Adrenal gland (tissue), 12 donors: ENCODE data around the gene FGF14. TPM values are rescaled to one million over a fixed set of nuclear protein-coding genes. Genes with fewer than 3 reads are reported as not detected.

Experiments used
- DNase-seq, 7 donors: peaks; one replicate each; pipeline ENCODE4 v3.0.0-alpha.2; 2019 to 2020
- H3K27ac ChIP-seq, 5 donors: fragments of 200-600 bp; sonication (generic) in 4 of 5; 1 replicate in 3 of 5; 2 replicates in 2 of 5; pipeline versions ENCODE4 v1.5.1 to v1.8.0; 2016 to 2020; ENCODE audit warnings: mild to moderate bottlenecking in 1 of 5
- H3K27me3 ChIP-seq: fragments of 200-600 bp; 2 replicates; pipeline ENCODE4 v1.8.0; 2021
- H3K36me3 ChIP-seq, 2 donors: fragments of 200-600 bp; replicated peaks in 1 of 2; 1 replicate in 1 of 2; 2 replicates in 1 of 2; pipeline versions ENCODE4 v1.5.1 to v1.8.0; 2018 to 2022
- H3K4me1 ChIP-seq, 2 donors: fragments of 200-600 bp; replicated peaks in 1 of 2; 1 replicate in 1 of 2; 2 replicates in 1 of 2; pipeline versions ENCODE4 v1.5.1 to v1.8.0; 2018 to 2021
- H3K4me3 ChIP-seq, 4 donors: fragments of 200-600 bp; sonication (generic) in 3 of 4; one replicate each; pipeline ENCODE4 v1.5.1; 2016 to 2018
- H3K9me3 ChIP-seq, 3 donors: fragments of 200-600 bp; sonication (generic) in 1 of 3; replicated peaks in 1 of 3; 1 replicate in 2 of 3; 2 replicates in 1 of 3; pipeline versions ENCODE4 v1.5.1 to v1.8.0; 2016 to 2021
- CTCF ChIP-seq, 6 experiments: fragments of 450-650 bp in 4 of 6; fragments of 200-600 bp in 2 of 6; sonication (generic) in 1 of 6; IDR thresholded peaks; 1 replicate in 5 of 6; 2 replicates in 1 of 6; pipeline versions ENCODE4 v1.5.1 to v1.8.0; 2016 to 2021; ENCODE audit warnings: antibody characterized with exemption in 6 of 6, mild to moderate bottlenecking in 2 of 6, moderate library complexity in 1 of 6
- POLR2A ChIP-seq, 2 donors: fragments of 450-650 bp; IDR thresholded peaks; one replicate each; pipeline ENCODE4 v1.6.1; 2017; ENCODE audit warnings: antibody characterized with exemption in 2 of 2, mild to moderate bottlenecking in 2 of 2, moderate library complexity in 1 of 2
- WGBS, 4 donors: extraction: QIAGEN DNeasy Blood & Tissue Kit in 2 of 4; methylation state at CpG; one replicate each; pipeline versions ENCODE4 v1.1.5 to v1.1.7; 2013 to 2017; 5-methylcytosine and 5-hydroxymethylcytosine counted together
- intact Hi-C, 2 donors: fragments of 100-400 bp; cut with DNase I; formaldehyde crosslinking; loops; one replicate each; pipeline versions ENCODE4 v1.14.1 to v1.15.0; 2022 to 2023
- polyA plus RNA-seq, 3 donors: library from polyadenylated mRNA; stranded (reverse); fragments of 200-250 nt in 2 of 3; fragments of 350-450 nt in 1 of 3; fragmentation: Illumina TruSeq in 1 of 3; extraction: RNeasy Lipid Tissue Mini Kit (QIAGEN cat#74804) in 1 of 3; gene quantifications; one replicate each; pipeline ENCODE4 v1.2.3, GENCODE V29; 2013 to 2014
- total RNA-seq, 9 donors: library from RNA; depleted of rRNA in 4 of 9; stranded (reverse); fragments of >200 nt in 4 of 9; fragments of 120-200 nt in 1 of 9; fragmentation: NEBNext Ultra II Directional in 1 of 9; extraction: Animal tissue kit (Norgen Biotek cat#: 25700) in 1 of 9; gene quantifications; one replicate each; pipeline versions ENCODE4 v1.1.0 to v1.2.4, GENCODE V29; 2013 to 2023
- donor health status: healthy with polysubstance abuse.
- donor health status: Bipolar disorder and iron deficiency.
- donor health status: DM: yes; HTN: yes; CAD: no.
- donor health status: DM: no; HTN: no; CAD: no.
- donor health status: DM: no; HTN: no; CAD: no.
- donor health status: DM: yes; HTN: yes; CAD: no.

FGF14 gene
- total and polyA plus RNA-seq, 12 donors, result 0.32 to 9.3 (median 2.8) TPM; not detected in 2

DNA sequence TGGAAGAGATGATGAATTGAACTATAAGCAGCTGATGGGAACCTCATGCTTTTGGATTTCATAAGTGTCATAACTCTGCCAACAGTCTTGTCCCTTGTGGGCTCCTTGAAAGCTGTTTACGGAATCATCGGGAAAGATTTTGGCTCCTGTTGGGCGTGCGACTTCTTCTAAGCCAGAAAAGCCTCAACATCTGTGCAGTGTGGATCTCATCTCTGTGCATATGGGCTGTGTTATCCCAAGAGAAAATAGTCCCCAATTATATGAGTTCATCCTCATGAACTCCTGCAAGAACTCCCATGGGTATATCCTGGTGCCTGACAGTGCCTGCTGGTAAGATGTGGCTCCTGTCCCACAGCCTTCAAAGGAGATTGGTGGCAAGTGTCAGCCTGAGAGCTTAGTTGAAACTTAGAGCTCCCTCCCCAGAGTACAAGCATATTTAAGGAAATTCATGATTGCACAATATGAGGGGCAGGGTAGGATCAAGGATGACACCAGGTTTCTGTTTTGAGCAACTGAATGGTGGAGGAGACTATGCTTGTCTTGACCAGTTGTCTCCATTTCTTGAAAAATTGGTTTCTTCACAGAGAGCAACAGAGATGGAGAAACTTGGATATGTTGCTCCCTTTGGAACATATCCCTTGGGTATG is 705.9 kb downstream of the FGF14 start:
- no peaks in the 10 kb centered on the region for H3K27me3 ChIP-seq
- no peak overlapping the region for H3K27ac ChIP-seq
- 82 to 100% (median 98%) methylated on average over 4 of the region's 4 CpGs for WGBS, 4 donors
- DNase-seq, result no peak
- intact Hi-C loops, result no loop called here
- peaks cover 0 to 5% of the 10 kb centered on the region in 2 donors for H3K4me1 ChIP-seq
- no peaks in the 10 kb centered on the region for H3K9me3 ChIP-seq
- no peaks in the 10 kb centered on the region for H3K36me3 ChIP-seq
- H3K4me3 ChIP-seq, result no peak overlapping the region
- TF ChIP-seq POLR2A (IDR thresholded peaks at IDR 0.05) (no peak), CTCF (IDR thresholded peaks at IDR 0.05) (no peak)

DNA sequence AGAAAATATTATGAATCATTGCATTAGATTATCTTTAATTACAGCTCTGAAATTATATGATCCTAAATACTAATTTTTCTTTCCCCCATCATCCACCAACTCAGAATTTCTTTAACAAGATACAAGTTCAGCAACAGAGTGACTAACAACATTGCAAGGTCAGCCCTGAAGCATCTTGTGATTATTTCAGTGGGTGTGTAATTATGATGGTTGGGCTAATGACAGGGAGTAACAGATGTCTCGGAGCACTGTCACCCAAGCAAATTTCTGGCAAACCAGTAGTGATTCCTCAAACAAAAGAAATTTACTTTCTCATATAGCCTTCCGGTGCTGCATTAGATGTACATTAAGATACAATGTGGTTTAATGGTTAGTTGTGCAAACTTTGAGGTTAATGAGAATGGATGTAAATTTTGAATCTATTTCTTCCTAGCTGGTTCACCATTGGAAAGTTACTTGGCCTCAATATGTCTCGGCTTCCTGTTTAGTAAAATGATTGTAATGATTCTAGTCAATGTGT is 710.4 kb downstream of the FGF14 start:
- Histone ChIP-seq H3K36me3 (no peaks in the 10 kb centered on the region), H3K9me3 (no peaks in the 10 kb centered on the region), H3K4me1 (peaks cover 0 to 7% of the 10 kb centered on the region in 2 donors), H3K27ac (no peak overlapping the region), H3K27me3 (no peaks in the 10 kb centered on the region), H3K4me3 (no peak overlapping the region)
- intact Hi-C loops, result no loop called here
- no peak for DNase-seq
- WGBS, 4 donors, result 72 to 85% (median 75%) methylated on average over 3 of the region's 3 CpGs
- TF ChIP-seq POLR2A (IDR thresholded peaks at IDR 0.05), result no peak
- TF ChIP-seq CTCF (IDR thresholded peaks at IDR 0.05), result no peak

DNA sequence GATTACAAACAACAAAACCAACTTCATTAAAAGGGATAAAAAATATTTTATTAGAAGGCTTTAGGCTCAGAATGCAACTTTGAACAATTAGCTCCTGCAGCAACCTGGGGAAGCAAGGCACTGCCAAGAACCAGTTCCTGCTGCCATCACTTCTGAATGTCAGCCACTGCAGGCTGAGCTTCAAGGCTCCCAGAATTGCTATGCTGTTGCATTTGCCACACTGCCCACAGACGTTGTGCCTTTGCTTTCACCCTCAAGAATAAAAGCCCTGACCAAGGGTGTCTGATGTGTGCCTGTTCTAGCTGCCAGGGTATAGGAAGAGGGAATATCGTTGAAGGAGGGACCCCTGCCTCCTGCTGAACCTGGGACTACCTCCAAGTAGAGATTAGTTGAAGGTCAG is 711.0 kb downstream of the FGF14 start:
- 17 to 47% (median 28%) methylated on average over 1 to 2 of the region's 2 CpGs for WGBS, 4 donors
- peaks cover 0 to 7% of the 10 kb centered on the region in 2 donors for H3K4me1 ChIP-seq
- no peak overlapping the region for H3K4me3 ChIP-seq
- H3K27me3 ChIP-seq, result no peaks in the 10 kb centered on the region
- no peaks in the 10 kb centered on the region for H3K36me3 ChIP-seq
- intact Hi-C loops, result no loop called here
- no peak for TF ChIP-seq POLR2A (IDR thresholded peaks at IDR 0.05)
- no peak for TF ChIP-seq CTCF (IDR thresholded peaks at IDR 0.05)
- DNase-seq, result no peak
- no peaks in the 10 kb centered on the region for H3K9me3 ChIP-seq
- no peak overlapping the region for H3K27ac ChIP-seq

- H3K27ac ChIP-seq, result no peak overlapping the region
- intact Hi-C loops, result no loop called here
- no peak for TF ChIP-seq CTCF (IDR thresholded peaks at IDR 0.05)
- no peak for TF ChIP-seq POLR2A (IDR thresholded peaks at IDR 0.05)
- H3K36me3 ChIP-seq, result no peaks in the 10 kb centered on the region
- DNase-seq, result no peak
- H3K9me3 ChIP-seq, result no peaks in the 10 kb centered on the region
- H3K4me1 ChIP-seq, result peaks cover 0 to 2% of the 10 kb centered on the region in 2 donors
- H3K4me3 ChIP-seq, result no peak overlapping the region
- H3K27me3 ChIP-seq, result no peaks in the 10 kb centered on the region
- WGBS, 4 donors, result 78 to 92% (median 86%) methylated on average over 2 of the region's 2 CpGs
Measured at GRCh38 chr13:101686003-101686402, 715.8 kb downstream of the FGF14 start.
